Left ventricle myocardium inferior (tissue), 1 donor: ENCODE results near the gene TCFL5. TPM values are rescaled to one million over a fixed set of nuclear protein-coding genes. Genes with fewer than 3 reads are reported as not detected.

Experiments
- DNase-seq: peaks from one replicate; pipeline ENCODE4 v3.0.0-alpha.2; 2020
- H3K27ac ChIP-seq: fragments of 200-600 bp; replicated peaks from 2 replicates; pipeline ENCODE4 v1.8.0; 2021
- H3K27me3 ChIP-seq: fragments of 200-600 bp; 2 replicates; pipeline ENCODE4 v1.8.0; 2021; ENCODE audit warnings: low read depth
- H3K36me3 ChIP-seq: fragments of 200-600 bp; 2 replicates; pipeline ENCODE4 v1.8.0; 2021
- H3K4me1 ChIP-seq: fragments of 200-600 bp; 2 replicates; pipeline ENCODE4 v1.8.0; 2021
- H3K4me3 ChIP-seq: fragments of 200-600 bp; 2 replicates; pipeline ENCODE4 v1.8.0; 2021; ENCODE audit warnings: mild to moderate bottlenecking, moderate library complexity
- H3K9me3 ChIP-seq: fragments of 200-600 bp; replicated peaks from 2 replicates; pipeline ENCODE4 v1.8.0; 2021
- intact Hi-C: fragments of 100-400 bp; cut with micrococcal nuclease; formaldehyde crosslinking; loops from one replicate; pipeline ENCODE4 v1.11.0; 2022
- total RNA-seq: library from RNA; stranded (reverse); fragmentation: NEBNext Ultra II Directional; extraction: Animal tissue kit (Norgen Biotek cat#: 25700); gene quantifications from one replicate; pipeline ENCODE4 v1.2.1, GENCODE V29; 2021
- TF ChIP-seq, protein P1 (sequence below): fragments of 200-600 bp; IDR thresholded peaks from 2 replicates; pipeline ENCODE4 v1.8.0; 2021; ENCODE audit warnings: antibody characterized with exemption, mild to moderate bottlenecking, borderline replicate concordance
- donor health status: DM: no; HTN: yes; CAD: no; lungs with severe emphysema.

The TCFL5 gene
- total RNA-seq, 1 donor from 2014 or later = 6.6 TPM

GRCh38 chr20:62864207-62864606 lies 2.6 kb upstream of the TCFL5 start:
- intact Hi-C loops = no loop called here
- peaks cover 21% of the 10 kb centered on the region for H3K4me1 ChIP-seq
- H3K9me3 ChIP-seq = no peaks in the 10 kb centered on the region
- DNase-seq = no peak
- H3K27ac ChIP-seq = no peak overlapping the region
- no peaks in the 10 kb centered on the region for H3K27me3 ChIP-seq
- TF ChIP-seq, protein P1, sequence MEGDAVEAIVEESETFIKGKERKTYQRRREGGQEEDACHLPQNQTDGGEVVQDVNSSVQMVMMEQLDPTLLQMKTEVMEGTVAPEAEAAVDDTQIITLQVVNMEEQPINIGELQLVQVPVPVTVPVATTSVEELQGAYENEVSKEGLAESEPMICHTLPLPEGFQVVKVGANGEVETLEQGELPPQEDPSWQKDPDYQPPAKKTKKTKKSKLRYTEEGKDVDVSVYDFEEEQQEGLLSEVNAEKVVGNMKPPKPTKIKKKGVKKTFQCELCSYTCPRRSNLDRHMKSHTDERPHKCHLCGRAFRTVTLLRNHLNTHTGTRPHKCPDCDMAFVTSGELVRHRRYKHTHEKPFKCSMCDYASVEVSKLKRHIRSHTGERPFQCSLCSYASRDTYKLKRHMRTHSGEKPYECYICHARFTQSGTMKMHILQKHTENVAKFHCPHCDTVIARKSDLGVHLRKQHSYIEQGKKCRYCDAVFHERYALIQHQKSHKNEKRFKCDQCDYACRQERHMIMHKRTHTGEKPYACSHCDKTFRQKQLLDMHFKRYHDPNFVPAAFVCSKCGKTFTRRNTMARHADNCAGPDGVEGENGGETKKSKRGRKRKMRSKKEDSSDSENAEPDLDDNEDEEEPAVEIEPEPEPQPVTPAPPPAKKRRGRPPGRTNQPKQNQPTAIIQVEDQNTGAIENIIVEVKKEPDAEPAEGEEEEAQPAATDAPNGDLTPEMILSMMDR = no peak
- no peak overlapping the region for H3K4me3 ChIP-seq
- no peaks in the 10 kb centered on the region for H3K36me3 ChIP-seq

- DNase-seq = no peak
- Histone ChIP-seq H3K4me3 (peak overlapping the region; percentile 65), H3K4me1 (peaks cover 21% of the 10 kb centered on the region), H3K27me3 (no peaks in the 10 kb centered on the region), H3K36me3 (peaks cover 12% of the 10 kb centered on the region), H3K9me3 (no peaks in the 10 kb centered on the region), H3K27ac (peak overlapping the region; percentile 27)
- TF ChIP-seq, protein P1 = no peak
- intact Hi-C loops = no loop called here
Measured at GRCh38 chr20:62860924-62861691, 514 bp downstream of the TCFL5 start.

- H3K27me3 ChIP-seq = no peaks in the 10 kb centered on the region
- TF ChIP-seq, protein P1 = no peak
- no peak for DNase-seq
- H3K4me3 ChIP-seq = peak overlapping the region; percentile 65
- peaks cover 21% of the 10 kb centered on the region for H3K4me1 ChIP-seq
- H3K36me3 ChIP-seq = peaks cover 17% of the 10 kb centered on the region
- H3K27ac ChIP-seq = no peak overlapping the region
- H3K9me3 ChIP-seq = no peaks in the 10 kb centered on the region
- intact Hi-C loops = no loop called here
Measured at GRCh38 chr20:62860391-62860923, 1.2 kb downstream of the TCFL5 start.

DNA sequence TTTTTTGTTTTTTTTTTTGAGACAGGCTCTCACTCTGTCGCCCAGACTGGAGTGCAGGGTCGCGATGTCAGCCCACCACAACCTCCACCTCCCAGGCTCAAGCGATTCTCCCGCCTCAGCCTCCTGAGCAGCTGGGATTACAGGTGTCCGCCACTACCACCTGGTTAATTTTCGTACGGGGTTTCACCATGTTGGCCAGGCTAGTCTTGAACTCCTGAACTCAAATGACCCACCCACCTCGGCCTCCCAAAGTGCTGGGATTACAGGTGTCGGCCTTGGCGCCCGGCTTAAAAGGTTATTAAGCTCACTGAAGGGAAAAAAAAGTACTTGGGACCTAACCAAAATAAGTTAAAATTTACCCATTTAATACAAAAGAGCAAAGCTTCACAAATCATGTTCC lies 1.9 kb downstream of the TCFL5 start:
- H3K4me3 ChIP-seq = no peak overlapping the region
- DNase-seq = no peak
- TF ChIP-seq, protein P1 = no peak
- intact Hi-C loops = no loop called here
- peaks cover 24% of the 10 kb centered on the region for H3K36me3 ChIP-seq
- H3K27ac ChIP-seq = no peak overlapping the region
- H3K4me1 ChIP-seq = peaks cover 21% of the 10 kb centered on the region
- H3K27me3 ChIP-seq = no peaks in the 10 kb centered on the region
- H3K9me3 ChIP-seq = no peaks in the 10 kb centered on the region

DNA sequence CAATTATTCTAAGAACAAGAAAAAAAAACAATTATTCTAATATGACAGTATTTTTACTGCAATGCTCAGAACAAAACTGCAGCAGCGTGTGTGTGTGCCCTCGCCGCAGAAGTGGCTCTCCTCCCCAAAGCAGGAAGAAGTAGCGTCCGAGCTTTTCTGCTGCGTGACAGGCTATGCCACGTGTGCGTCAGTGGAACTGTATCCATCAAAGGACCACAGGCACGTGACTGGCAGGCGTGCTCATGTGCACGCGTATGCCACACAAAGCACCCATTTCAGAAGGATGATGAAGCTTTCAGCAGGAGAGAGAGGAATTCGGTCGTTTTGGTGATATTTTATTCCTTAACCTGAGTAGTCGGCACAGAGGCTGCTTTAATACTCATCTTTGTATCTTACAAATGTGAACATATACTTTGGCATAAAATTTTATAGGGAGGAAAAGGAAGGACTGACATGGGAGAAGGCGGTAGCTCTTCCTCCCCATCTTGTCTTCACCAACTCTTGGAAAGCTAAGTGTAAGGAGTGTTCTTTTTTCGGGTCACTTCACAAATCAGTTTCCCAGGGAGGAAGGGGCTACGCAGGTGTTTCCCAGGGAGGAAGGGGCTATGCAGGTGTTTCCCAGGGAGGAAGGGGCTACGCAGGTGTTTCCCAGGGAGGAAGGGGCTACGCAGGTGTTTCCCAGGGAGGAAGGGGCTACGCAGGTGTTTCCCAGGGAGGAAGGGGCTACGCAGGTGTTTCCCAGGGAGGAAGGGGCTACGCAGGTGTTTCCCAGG lies 3.4 kb downstream of the TCFL5 start:
- TF ChIP-seq, protein P1 = no peak
- Histone ChIP-seq H3K4me1 (peaks cover 21% of the 10 kb centered on the region), H3K36me3 (peaks cover 29% of the 10 kb centered on the region), H3K4me3 (no peak overlapping the region), H3K27me3 (no peaks in the 10 kb centered on the region), H3K27ac (no peak overlapping the region), H3K9me3 (no peaks in the 10 kb centered on the region)
- intact Hi-C loops = no loop called here
- DNase-seq = no peak
